Suprapubic skin (tissue), 3 donors: ENCODE measurements around the gene CORO1C.

Source experiments
- POLR2A ChIP-seq, 2 donors: fragments of 450-650 bp; IDR thresholded peaks; one replicate each; pipeline ENCODE4 v1.6.1; 2017; ENCODE audit warnings: antibody characterized with exemption in 2 of 2, mild to moderate bottlenecking in 2 of 2, moderate library complexity in 2 of 2
- TF ChIP-seq, protein P1 (sequence below), 2 donors: fragments of 200-600 bp in 1 of 2; fragments of 450-650 bp in 1 of 2; sonication (generic) in 1 of 2; IDR thresholded peaks; one replicate each; pipeline ENCODE4 v1.5.1; 2016 to 2019; ENCODE audit warnings: antibody characterized with exemption in 2 of 2, mild to moderate bottlenecking in 1 of 2, moderate library complexity in 1 of 2

GRCh38 chr12:108623577-108623976 lies 107.7 kb downstream of the CORO1C start:
- no peak for TF ChIP-seq POLR2A (IDR thresholded peaks at IDR 0.05)
- TF ChIP-seq, protein P1, sequence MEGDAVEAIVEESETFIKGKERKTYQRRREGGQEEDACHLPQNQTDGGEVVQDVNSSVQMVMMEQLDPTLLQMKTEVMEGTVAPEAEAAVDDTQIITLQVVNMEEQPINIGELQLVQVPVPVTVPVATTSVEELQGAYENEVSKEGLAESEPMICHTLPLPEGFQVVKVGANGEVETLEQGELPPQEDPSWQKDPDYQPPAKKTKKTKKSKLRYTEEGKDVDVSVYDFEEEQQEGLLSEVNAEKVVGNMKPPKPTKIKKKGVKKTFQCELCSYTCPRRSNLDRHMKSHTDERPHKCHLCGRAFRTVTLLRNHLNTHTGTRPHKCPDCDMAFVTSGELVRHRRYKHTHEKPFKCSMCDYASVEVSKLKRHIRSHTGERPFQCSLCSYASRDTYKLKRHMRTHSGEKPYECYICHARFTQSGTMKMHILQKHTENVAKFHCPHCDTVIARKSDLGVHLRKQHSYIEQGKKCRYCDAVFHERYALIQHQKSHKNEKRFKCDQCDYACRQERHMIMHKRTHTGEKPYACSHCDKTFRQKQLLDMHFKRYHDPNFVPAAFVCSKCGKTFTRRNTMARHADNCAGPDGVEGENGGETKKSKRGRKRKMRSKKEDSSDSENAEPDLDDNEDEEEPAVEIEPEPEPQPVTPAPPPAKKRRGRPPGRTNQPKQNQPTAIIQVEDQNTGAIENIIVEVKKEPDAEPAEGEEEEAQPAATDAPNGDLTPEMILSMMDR (IDR thresholded peaks at IDR 0.05) = no peak
